Kidney glomerular epithelial cell (primary cell): ENCODE results near the gene SDC4.
A peak's percentile ranks its signal among the peaks of the same experiment; 100 is the strongest.

ENCODE experiments used
- DNase-seq: peaks from one replicate; lab custom pipeline; 2025; lab: John Stamatoyannopoulos, UW

Gene SDC4

DNA sequence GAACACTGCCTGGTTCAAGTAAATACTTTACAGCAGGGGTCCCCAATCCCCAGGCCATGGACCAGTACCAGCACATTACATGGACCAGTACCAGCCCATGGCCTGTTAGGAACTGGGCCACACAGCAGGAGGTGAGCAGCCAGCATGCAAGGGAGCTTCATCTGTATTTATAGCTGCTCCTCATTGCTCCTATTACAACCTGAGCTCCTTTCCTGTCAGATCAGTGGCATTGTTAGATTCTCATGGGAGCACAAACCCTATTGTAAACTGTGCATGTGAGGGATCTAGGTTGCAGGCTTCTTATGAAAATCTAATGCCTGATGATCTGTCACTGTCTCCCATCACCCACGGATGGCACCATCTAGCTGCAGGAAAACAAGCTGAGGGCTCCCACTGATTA lies 53.6 kb downstream of the SDC4 start:
- no peak for DNase-seq

DNA sequence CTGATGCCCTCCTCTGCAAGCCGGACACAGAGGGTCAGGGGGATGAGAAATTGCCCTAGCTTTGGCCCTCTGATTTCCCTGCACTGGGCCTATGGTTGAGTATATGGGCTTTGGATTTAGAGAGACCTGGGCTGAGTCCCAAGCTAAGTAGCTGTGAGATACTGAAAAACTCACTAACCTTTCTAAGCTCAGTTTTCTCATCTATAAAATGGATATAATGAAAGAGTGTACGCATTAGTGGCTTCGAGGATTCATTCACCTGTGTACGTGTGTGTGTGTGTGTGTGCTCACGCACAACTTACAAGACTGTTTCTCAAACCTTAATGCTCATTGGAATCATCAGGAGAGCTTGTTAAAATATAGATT lies 54.2 kb downstream of the SDC4 start:
- no peak for DNase-seq

DNA sequence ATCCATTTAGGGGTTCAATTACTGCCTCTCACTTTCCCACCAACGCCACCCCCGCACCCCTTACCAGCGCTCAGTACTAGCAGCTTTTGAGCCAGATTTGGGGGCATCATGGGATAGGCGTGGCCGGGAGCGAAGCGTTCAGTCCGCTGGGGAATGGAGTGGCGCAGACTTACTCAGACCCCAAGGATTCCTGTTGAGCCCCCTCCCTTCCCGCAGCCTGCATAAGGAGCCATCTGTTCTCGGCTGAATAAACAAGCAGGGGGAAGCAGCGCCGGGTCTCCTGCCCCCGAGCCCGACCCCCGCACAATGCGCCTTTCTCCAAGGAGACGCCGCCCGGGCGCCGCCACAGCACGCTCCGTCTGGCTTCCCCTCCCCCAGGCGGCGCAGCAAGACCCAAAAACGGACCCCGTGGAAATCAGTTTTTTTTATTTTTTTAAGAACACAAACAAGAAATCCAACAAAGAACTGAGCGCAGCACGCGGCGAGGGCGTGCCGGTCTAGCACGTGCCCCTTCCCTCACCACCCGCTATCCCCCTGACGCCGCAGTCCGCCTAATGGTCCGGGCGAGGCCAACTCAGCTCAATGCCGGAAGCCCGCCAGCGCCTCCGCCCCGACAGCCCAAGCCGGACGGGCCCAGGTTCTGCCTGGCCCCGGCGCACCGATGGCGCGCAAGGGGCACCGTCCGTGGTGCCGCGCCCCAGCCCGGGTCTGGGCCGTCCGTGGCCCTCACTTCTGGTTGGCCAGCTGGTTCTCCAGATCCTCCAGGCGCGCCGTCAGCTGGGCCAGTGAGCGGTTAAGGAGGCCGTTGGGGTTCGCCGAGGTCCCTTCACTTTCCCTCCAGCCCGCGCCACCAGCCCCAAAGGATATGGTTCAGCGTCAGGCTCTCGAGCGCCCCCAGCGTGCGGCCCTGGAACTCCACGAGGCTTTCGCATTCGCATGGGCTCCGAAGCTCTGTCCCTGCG lies 54.9 kb downstream of the SDC4 start:
- peak; percentile 65 for DNase-seq

DNA sequence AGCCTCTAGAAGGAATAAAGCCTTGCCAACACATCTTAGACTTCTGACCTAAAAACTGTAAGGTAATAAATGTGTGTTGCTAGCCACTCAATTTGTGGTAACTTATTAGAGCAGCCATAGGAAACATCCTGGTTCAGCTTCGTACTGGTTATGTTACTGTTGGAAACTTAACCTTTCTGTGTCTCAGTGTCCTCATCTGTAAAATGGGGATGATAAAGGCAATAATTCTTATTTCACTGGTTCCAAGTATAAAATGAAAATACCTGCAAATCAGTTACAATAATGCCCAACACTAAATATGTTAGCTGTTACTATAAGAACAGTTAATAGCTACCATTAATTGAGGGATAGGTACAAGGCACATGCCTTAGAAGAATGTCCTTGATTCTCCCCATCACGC lies 55.9 kb downstream of the SDC4 start:
- no peak for DNase-seq

DNA sequence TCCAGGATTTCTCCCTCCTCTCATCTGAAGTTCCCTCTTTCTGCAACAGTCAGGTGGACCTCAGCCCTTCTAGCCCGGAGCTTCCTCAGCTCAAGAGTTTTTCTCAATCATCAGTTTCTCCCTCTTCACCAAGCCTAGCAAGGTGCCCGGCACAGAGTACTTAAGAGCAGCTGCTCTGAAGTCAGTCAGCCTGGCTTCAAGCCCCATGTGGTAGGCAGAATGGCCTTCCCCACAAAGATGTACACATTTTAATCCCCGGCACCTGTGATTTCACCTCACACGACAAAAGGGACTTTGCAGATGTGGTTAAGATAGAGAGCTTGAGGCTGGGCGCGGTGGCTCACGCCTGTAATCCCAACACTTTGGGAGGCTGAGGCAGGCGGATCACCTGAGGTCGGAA lies 56.7 kb downstream of the SDC4 start:
- DNase-seq = no peak

DNA sequence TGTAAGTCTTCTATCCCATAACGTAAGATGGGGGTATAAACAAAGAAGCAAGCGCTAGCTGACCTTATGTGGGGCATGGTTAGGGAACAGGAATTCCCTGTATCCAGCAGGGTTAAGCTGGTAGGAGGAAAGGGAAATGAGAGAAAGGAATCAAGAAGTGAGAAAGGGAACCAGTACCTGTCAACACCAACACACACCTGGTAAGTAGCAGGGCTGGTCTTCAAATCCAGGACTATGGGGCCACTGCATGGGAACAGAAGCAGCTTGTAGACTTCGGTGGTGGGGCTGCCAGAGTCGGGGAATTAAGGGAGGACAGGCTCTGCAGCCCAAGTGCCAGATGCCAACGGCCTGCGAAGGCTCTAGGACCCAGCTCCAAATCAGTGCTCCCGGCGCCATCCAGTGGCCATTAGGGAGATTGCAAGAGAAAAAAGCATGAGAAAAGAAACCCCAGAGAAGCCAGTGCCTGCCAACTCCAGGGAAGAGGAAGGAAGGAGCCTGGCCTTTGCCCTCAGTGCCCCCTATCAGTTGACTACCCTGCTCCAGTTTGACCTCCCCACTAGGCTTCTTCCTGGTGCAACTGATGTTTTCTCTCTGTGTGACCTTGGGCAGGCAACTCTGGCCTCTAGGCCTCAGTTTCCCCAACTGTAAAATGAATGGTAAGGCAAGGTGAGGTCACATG lies 57.4 kb downstream of the SDC4 start:
- DNase-seq = peak; percentile 76

DNA sequence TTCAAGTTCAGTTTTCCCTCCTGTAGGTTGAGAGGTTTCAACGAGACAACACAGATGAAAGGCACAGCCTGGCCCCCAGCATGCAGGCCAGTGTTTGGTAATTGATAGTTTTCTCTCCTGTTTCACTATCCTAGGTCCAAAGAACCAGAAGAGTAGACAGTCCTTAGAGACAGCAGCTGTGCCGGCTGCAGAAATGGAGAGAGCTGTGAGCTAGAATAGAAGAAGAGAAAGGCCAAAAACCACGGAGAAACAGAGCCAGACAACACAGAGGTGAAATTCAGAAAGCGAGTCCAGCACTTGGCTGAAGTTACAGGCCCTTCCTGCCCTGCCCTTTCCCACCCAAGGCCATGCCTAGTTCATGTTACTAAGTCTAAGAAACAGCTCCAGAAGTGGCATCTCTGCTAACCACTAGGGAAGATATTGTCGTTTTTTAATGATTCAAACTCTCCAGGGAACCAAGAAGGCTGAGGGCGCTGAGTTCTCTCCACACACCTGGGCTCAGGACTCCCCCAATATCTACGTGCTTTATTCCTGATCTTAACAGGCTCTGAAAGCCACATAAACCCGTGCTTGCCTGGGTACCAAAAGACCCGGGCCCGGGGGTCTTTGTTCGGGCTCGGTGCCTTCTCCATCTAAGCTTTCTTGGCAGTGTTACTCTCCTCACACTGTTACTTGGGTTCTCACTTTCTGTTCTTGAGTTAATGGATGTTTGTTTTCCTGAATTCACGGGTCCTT lies 58.1 kb downstream of the SDC4 start:
- no peak for DNase-seq

DNA sequence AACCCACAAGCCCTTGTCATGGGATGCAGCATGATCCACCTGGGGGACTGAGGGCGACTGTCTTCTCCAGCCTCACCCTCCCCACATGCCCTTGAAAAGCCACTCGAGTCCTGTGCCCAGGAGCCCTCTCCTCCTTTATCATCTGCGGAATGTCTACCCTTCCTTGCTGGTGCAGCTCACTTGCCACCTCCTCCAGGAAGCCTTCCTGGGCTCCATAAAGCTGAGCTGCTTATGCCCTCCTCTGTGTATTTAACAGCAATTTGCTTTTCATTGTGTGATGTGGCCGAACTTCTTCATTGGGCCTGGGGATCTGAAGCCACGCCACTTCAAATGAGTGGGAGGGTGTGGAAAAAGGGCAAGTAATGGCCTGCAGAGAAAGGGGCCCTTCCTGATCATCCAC lies 59.4 kb downstream of the SDC4 start:
- DNase-seq = no peak

DNA sequence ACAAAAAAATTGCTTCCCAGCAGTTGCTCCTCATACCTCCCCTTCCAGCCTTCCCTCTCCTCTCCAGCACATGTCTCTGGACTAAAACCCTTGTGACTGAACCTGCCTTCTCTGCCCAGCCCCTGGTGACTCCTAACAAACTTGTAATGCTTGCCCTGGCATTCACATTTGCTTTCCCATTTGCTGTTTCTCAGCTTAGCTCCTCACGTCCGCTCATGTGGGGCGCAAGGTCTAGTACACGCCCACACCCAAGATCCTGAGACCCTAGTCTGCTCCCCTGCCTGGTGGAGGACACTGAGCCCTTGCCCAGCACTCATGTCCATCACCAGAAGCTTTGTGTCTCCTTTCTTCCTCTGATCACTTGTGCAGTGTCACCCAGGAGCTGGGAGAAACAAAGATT lies 59.8 kb downstream of the SDC4 start:
- DNase-seq = no peak

DNA sequence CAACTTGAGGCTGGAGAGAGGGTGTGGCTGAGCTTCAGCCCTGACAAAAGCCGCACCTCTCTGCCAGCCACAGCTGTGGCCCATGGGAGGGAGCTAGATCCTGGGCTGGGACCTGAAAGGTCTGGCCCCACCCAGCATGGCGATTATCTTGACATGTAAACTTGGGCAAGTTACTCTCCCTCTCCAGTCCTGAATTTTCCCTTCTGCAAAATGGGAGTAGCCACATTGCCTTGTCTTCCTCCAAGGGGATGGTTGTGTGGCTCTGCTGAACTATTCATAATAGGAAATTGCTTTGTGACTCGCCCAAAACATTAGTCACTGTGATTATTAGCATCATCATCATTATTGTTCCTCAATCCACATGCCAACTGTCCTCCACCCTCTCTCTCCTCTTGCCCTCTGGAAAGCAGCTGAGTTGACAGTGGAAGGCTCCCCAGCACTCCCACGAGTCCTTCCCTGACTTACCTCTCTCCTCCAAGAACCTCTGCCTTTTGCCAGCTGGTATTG lies 64.6 kb downstream of the SDC4 start:
- no peak for DNase-seq

DNA sequence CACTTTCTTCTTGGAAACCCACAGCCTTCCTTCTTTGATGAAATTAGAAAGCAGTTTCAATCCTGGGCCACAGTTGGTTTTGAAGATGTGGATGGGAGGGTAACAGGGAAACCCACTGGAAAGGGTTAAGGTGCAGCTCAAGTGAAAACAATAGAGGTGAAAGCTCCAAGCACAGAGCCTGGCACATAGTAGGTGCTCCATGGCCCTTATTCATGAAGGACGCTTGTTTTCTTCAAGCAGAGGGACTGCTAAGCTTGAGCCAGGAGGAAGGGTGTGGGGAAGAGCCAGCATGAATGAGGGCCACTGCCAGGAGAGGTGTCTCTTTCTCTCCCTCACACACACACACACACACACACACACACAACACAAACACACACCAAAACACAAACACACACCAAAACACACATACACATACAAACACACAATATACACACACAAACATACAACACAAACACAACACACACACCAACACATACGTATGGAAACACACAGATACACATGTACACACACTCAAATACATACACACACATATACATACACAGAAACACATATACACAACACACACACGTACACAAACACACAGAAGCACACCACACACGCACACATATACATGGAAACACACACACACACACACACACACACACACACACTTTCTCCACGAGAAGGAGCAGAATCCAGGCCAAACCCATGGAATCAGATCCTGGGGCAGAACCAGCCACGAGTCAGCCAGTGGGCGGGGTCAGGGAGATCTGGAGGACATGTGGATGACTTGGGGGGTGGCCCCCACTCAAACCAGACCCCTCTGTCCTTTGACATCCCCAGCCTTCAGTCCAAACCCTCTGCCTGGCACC lies 65.3 kb downstream of the SDC4 start:
- no peak for DNase-seq

DNA sequence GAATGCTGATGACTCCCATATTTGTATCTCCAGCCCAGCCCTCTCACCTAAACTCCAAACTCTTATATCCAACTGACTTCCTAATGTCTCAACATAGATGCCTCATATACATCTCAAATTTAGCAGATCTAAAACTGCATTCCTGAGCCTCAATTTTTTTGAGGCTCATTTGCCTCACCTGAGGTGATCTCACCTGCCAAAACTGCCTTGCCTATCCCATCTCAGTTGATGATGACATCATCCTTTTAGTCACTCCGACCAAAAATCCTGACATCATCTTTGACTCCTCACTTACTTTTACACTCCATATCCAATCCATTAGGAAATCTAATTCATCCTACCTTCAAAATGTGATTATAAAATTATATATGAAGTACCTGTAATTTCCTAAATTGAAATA lies 68.2 kb downstream of the SDC4 start:
- DNase-seq = no peak

DNA sequence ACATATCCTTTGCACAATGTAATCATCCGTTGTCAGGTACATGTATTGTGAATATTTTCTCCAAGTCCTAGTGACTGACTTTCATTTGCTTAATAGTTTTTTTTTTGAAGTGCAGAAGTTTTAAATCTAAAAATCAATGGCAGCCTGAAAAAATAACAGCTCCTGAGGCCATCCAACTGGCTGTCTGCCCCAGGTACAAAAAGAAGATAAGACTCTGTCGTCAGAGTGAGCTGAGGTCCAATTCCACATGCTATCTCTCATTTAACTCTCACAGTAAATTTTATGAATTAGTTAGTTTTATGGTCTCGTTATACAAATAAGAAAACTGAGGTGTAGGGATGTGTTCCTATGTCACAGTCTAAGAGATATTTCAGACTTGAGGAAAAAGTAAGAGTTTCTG lies 72.9 kb downstream of the SDC4 start:
- DNase-seq = no peak
